Uterus (tissue), 2 donors: ENCODE results near the gene TFEB.

Experiments used
- POLR2A ChIP-seq, 2 donors: fragments of 450-650 bp; IDR thresholded peaks; one replicate each; pipeline ENCODE4 v1.6.1; 2016; ENCODE audit warnings: antibody characterized with exemption in 2 of 2, mild to moderate bottlenecking in 1 of 2, moderate library complexity in 1 of 2
- TF ChIP-seq, protein P1 (sequence below), 4 experiments: fragments of 200-600 bp in 2 of 4; fragments of 450-650 bp in 2 of 4; sonication (generic) in 2 of 4; IDR thresholded peaks; one replicate each; pipeline ENCODE4 v1.5.1; 2016 to 2019; ENCODE audit warnings: antibody characterized with exemption in 4 of 4, mild to moderate bottlenecking in 2 of 4, moderate library complexity in 1 of 4

DNA sequence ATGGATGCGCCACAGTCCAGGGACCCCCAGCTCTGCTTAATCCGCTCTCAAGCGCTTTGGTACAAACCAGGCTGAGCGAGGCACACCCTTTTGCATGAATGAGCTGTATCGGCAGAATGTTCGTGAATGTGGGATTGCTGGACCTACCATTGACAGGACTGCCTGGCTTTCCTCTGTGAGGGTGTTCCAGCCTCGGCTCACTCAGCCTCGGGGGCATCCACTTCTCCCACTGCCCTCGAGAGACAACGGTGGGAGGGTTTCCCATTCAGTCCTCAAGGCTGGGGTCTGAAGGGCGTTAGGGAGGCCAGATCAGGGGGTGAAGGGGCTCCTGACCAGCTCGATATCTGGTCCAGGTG, 79.8 kb downstream of the TFEB start:
- TF ChIP-seq, protein P1, sequence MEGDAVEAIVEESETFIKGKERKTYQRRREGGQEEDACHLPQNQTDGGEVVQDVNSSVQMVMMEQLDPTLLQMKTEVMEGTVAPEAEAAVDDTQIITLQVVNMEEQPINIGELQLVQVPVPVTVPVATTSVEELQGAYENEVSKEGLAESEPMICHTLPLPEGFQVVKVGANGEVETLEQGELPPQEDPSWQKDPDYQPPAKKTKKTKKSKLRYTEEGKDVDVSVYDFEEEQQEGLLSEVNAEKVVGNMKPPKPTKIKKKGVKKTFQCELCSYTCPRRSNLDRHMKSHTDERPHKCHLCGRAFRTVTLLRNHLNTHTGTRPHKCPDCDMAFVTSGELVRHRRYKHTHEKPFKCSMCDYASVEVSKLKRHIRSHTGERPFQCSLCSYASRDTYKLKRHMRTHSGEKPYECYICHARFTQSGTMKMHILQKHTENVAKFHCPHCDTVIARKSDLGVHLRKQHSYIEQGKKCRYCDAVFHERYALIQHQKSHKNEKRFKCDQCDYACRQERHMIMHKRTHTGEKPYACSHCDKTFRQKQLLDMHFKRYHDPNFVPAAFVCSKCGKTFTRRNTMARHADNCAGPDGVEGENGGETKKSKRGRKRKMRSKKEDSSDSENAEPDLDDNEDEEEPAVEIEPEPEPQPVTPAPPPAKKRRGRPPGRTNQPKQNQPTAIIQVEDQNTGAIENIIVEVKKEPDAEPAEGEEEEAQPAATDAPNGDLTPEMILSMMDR (IDR thresholded peaks at IDR 0.05): no peak
- TF ChIP-seq POLR2A (IDR thresholded peaks at IDR 0.05): no peak
